Hematopoietic multipotent progenitor cell treated with erythropoietin and hydrocortisone succinate and interleukin-3 and kit ligand, for 17 days (in vitro differentiated cells): ENCODE results near the gene CALD1.

ENCODE experiments used
- DNase-seq: peaks from one replicate; pipeline ENCODE4 v3.0.0-alpha.2; 2015; ENCODE audit warnings: low spot score

The CALD1 gene

DNA sequence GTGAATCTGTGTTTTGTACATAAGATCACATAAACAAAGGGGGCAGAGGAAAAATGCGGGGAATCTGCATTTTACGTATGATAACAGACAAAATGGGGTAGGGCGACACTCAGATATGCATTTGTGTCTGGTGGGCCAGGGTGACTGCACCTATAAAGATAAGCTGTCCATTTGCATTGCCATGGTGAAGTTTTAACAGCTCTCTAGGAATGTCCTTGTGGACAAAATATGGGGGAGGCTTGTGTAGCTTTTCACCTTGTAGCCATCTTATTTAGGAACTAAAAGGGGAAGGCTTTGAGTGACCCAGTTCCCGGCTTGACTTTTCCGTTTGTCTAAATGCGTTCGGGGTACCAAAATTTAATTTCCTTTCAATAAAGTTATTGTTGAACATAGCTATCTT is 114.5 kb downstream of the CALD1 start:
- no peak for DNase-seq

DNA sequence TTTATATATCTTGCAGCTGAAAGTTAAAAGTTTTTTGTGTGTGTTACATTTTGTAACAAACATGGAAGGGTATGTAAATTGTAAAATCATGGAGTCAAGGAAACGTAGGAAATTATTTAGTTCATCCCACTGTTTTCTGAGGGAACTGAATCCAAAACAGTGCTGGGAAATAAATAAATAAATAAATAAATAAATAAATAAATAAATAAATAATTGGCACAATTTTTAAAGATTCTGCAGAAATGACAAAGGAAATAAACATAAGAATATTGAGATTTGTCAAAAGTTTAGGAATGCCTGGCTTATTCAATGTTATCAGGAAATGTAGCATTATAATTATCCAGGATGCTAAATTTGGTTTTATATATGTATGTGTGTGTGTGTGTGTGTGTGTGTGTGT is 115.5 kb downstream of the CALD1 start:
- no peak for DNase-seq

DNA sequence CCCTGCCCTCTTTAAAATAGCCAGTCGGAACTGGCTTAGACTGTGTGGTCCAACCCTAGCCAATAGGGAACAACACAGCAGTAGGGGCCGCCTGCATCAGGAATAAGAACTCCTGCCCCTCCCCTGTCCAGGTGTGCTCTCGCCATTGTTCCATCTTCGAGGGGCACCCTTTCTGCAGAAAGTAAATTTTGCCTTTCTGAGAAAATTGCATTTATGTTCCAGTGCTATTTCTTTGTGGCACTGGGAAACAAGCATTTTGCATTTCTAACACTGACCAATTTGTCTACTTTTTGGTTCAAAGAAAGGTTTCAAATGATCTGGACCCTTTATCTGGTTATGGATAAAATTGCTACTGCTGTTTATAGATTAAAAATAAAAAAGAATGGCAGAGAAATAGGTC is 116.6 kb downstream of the CALD1 start:
- DNase-seq, result no peak

DNA sequence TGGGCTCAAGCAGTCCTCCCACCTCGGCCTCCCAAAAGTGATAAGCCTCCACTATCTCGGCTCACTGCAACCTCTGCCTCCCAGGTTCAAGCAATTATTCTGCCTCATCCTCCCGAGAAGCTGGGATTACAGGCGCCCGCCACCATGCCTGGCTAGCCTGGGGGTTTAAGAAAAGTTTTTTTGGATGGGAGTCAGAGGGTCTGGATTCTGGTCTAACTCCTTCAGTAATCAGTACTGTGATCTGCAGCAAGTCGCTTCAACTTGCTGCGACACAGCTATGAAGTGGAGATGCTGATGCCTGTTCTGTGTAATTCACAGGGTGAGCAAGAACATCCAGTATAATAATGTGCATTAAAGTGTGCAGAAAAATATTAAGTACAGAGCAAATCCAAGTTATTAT is 118.5 kb downstream of the CALD1 start:
- DNase-seq, result no peak

DNA sequence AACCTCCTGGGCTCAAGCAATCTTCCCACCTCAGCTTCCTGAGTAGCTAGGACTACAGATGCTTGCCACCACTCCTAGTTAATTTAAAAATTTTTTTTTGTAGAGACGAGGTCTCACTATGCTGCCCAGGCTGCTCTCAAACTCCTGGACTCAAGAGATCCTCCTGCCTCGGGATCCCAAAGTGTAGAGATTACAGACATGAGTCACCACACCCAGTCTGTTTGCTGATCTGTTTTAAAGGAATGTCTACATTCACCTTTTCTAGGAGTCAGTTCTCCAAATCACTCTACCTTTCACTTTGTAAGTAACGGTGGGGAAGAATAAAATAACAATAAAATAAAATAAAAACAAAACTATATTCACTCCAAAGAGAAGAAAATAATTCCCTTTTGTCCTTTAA is 120.3 kb downstream of the CALD1 start:
- DNase-seq, result no peak

DNA sequence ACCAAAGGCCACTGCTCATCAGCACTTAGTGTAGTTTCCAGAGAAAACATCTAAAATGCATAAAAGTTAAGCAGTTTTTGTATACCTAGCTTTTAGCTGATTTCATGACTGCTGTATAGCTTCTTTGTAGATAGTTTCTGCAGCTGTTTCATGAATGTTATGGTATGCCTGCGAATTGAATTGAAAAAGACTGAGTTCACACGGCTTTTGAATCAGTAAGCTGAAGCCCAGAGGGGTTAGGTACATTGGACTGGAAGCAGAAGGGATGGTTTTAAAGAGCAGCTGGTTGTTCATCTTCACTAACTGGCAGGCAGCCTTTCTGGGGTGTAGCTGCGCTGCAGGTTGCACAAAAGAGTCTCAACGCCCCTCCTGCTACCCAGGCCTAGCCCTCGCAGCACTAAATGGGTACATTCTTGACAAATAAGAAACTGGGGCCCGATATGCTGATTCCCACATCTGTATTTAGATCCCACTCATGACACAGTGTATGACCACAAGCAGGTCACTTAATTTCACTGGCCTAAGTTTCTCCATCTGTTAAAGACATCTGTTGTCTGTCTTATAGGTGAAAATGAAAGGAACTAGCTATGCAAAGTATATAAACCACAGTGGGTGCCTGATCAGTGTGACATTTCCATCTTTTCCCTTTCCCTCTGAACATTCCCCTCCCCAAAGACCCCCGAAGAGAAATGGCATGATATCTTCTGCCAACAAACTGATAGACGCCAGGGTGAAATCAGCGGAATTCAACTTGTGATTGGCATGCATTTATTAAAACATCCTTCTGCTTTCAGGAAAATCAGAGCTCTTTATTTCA is 120.9 kb downstream of the CALD1 start:
- no peak for DNase-seq

DNA sequence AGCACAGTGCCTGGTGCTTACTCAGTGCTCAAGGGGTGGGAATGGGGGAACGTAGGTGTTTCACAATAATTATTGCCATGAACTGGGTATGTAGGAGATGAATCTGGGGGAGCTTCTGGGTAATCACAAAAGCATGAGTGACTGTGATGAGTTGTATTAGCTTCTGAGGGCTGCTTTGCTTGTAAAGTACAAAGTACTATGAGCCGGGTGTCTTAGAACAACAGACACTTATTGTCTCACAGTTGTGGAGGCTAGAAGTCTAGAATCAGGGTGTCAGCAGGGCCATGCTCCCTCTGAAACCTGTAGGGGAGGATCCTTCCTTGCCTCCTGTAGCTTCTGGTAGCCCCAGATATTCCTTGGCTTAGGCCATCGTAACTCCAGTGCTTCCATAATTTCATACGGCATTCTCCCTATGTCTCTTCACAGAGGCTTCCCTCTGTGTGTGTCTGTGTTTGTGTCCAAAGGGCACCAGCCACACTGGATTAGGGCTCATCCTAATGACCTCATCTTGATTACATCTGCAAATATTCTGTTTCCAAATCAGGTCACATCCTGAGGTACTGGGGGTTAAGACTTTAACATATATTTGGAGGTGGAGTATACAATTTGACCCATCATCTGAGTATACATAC is 122.1 kb downstream of the CALD1 start:
- no peak for DNase-seq

DNA sequence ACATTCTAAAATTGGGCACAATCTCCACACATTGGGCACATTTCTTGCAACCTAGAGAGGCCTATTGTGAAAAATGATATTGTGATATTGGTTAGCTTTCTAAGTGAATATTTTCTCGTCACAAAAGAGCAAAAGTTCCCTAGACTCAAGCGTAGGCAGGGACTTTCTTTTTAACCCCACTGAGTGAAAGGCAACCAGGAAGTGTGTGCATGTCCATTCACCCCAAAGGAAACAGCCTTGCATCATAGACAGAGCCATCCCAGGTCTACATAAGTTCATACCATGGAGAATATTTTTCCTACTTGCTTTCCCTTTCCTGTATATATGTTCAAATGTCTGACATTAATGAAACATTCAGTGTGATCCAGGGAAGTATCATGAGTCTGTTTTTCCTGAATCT is 122.6 kb downstream of the CALD1 start:
- no peak for DNase-seq

DNA sequence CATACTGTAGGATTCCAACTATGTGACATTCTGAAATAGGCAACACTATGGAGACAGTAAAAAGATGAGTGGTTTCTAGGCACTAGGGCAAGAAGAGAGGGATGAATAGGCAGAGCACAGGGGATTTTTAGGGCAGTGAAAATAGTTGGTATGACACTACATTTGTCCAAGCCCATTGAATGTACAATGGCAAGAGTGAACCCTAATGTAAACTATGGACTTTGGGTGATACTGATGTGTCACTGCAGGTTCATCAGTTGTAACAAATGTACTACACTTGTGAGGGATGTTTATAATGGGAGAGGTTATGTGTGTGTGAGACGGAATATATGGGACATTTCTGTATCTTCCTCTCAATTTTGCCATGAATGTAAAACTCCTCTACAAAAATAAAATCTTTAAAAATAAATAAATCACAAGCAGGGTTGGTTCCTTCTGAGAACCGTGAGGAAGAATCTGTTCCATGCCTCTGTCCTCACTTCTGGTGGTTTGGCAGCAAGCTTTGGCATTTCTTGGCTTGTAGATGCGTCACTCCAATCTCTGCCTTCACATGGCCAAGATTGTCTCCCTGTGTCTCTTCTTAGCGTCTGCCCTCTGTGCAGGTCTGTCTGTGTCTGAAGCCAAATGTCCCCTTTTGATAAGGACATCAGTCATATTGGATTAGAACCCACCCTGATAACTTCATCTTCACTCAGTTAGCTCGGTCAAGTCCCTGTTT is 123.8 kb downstream of the CALD1 start:
- no peak for DNase-seq

DNA sequence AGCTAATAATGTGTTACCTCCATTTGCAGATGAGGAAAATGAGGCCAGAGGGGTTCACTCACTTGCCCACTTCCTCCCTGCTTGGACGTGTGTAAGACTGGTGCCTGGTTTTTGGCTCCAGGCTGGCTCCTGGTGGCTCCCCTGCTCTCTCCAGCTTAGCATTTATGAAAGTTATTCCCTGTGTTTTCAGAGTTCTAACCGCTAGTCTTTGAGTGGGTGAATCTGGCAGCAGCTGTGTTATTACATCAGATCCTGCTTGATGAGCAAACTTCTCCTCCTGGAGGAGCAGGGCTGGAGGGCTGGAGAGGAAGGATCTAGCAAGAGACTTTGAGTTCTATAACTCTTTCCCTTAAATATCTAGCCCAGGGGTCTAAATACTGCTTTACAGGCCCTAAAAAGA is 125.9 kb downstream of the CALD1 start:
- no peak for DNase-seq

DNA sequence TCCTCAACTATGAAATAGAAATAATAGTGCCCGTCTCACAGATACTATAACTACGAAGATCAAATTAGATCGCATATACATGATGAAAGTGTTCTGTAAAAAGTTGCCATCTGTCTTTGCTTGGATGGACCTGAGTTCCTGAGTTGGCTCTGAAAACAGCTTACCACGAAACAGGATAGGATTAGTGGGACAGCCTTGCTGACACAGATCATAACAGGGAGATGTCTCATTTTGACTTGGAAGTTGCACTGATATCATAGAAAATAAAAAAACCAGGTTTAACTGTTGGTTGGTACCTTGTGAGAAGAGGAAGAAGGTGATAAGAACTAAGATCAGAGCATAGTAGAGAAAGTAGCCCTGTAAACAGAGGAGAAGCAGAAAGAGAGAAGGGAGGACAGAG is 127.6 kb downstream of the CALD1 start:
- DNase-seq, result no peak

DNA sequence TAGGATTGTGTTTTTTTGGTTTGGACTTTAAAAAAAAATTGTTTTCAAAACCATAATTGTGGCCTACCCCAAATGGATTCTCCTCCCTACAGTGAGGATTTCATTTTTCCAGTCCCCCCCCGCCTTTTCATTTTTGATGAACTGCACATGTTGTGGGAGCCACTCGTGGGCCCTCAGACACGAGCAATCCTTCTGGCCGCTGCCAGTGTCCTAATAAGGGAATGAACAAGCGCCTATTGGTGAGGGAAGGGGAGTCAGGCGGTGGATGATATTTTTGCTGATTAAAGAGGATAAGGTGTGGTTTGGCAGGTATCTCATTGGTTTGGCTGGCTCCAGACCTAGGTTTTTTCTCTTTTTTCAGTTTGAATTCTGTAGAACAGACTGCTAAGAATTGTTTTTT is 128.2 kb downstream of the CALD1 start:
- no peak for DNase-seq

DNA sequence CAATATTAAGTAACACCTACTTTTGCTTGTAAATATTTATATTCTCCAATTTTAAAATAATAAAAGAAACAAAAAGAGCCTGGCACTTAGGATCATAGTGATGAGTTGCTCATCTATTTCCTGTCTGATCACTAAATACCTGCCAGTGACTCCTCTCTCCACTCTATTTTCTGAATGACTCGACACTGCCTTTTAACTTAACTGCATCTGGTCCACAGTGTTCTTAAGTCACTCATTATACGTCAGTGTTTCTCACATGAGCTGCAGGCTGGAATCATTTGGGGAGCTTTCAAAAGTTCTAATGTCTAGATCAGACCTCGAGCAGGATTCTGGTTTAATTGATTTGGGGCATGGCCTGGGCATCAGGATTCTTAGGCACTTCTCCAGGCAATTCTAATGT is 128.9 kb downstream of the CALD1 start:
- DNase-seq, result no peak

DNA sequence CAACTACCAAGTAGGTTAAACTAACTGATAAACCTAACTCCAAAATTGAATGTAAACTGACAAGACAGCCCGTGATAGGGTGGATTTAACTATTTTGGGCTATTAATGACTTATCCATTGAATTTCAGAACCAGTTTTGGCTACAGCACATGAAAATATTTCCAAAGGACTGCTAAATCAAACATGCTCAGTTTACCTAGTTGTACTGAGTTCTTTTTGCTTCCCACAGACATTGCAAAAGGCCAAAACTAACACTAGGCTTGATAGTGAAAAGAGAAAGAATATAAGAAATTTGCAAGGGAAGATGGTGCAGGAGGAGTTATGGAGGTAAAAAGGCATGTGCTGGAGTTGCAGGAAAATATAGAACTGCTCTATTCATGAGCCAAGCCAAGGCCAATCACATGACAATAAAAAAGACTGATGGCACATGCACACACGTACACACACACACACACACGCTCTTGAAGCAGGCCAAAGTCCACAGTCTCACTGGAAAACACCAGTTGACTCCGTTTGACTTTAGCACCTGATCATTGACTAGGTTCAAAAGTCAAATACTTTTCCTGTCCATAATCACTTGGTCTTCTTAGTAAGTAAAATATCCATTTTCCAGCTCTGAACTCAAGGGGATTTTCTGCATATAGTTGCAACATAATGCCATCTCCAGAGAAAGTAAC is 130.9 kb downstream of the CALD1 start:
- no peak for DNase-seq

DNA sequence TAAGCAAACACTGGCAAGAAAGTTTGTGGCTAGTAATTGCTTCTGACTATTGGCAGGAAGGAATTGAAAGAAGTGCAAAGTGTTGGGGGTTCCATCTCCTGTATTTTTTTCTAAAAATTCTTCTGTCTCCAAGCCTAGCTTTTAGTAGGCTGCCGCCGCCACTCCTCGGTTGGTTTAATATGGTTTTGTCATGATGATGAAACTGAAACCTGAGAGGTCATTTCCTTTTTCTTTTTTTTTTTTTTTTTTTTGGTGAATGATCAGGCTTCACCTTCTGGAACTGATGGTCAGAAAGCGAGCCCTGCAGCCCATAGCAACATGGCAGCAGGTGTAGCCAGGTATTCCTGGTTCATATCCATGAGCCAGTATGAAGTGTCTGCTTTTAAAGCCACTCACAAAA is 131.5 kb downstream of the CALD1 start:
- no peak for DNase-seq

DNA sequence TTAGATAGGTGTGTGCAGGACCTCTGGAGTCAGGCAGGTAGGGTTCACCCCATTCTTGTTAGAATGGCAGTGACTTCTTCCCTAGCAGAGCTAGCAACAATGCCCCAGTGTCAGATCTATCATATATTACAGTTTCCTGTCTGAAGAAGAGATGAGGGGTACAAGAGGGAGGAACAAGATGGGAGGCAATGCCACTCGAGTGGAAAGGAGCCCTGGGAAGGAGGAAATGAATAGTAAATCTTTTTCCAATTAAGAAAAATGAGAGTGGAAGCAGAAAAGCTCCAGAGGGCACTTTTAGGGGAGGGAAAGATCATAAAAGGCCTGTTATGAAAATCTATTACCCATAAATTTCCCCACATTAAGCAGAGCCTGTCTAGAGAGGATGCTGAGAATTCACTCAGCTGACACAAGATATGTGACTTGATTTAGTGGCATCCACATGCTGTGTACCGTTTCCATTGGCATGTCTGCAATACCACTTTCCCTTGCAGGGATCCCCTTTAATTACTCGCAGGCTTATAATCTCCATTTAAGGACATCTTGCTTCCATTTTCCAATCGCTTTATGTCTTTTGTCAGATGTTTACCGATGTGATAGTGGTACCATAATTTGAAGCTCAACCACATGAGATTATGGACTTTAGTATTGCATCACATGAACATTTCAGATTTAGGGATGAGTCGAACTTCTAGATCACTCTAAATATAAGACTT is 136.9 kb downstream of the CALD1 start:
- no peak for DNase-seq

DNA sequence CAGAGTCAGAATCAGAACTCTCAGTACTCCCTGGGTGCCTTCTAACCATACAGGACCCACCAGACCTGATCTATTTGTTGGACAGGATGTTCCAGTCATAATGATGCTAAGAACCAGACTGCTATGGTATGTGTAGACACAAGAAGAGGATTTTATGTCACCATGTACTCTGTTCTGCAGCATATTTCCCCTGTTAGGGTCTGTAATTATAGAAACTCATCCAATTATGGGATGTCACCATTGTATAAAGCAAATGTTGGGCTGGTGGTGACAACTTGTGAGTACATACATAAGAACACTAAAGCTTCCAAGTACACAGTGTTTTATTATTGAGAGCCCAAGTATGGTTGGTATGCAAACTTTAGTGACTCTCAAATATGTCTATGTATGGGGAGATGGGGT is 139.8 kb downstream of the CALD1 start:
- DNase-seq, result no peak

DNA sequence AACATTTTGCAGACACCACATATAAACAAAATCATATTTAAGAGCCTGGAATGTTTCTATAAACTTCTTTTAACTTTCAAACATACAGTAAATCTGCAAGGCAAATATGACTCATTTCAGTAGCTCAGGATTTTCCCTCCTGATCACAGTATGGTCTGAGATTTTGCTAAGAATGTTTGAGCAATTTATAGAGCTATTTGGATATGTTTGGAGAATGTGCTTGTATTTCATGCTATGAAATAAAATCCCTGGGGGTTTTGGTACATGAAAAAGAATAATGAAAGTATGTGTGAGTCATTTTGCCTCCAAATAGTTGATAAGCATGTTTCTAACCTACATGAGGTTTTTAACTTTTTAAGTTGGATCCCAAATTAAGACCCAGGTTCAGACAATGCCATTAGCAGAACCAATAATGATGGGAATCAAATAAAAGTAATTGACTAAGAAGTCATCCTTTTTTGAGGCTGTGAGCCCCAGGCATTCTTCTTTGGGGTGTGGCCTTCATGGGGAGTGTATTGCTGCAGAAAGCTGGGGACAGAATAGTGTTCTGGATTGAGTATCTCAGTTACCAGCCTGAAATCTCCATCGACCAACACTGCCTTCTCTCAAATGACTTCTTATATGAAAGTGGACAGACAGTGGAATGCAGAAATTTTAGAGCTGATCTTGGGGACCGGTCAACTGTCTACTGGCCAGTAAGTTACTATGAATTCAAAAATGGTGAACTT is 140.8 kb downstream of the CALD1 start:
- DNase-seq, result no peak

DNA sequence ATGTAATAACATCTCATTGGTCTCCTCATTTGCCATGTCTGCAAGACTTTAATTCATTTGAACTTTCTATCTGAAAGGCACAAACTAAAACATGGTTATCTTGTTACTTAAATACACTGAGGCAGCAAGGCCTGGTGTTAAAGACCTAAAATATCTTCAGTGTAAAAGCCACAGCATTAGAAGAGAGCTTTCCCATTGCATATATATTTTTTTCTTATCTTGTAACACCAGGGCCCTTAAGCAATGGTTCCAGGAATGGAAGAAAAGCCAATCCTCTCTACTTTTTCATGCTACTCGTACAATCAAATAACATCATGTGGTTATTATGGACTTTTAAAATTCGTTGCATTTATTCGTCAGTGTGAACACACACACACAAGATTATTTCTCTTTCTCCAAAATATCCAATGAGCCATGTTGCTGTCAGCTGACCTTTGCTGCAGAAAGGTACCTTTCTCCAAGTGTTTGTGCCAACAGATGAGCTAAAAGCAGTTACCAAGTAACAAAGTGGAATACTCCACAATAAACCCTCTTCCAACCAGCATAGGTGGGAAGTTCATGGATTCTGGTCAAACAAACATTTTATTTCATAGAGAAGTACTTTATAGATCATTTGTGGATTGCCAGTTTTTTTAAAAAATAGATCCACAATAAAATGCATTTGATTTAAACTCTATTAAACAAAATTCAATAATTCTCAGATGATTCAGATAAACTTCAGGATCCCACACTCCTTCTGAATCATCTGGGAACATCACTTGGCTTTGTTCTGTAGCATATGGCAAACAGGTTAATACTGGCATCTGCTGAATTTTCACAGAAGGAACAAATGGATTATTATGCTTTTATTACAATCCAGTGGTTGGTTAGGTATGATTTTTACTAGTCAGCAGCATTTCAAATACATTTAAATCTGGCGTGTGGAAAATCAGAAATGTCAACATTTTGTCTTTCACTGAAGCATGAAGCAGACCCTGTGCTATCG is 143.6 kb downstream of the CALD1 start:
- DNase-seq, result no peak

DNA sequence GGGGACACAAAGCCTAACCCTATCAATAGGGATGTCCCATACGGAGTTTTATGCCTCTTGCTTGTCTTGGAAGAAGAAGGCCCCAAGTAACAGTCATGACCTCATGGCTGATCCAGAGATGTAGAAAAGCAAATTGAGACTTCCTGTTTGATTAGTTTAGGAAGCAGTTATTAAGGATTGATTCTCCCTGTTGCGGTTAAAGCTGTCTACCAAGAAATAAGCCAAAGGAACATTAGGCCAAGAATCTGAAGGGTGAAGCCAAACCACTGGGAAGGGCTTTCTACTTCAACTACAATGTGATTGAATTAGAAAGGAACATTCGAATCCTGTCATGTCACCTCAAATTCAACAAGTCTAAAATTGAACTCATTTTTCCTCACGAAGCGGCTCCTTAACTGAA is 146.3 kb downstream of the CALD1 start:
- no peak for DNase-seq
